ENCODE measurements around the gene RBFOX2.
A peak's percentile ranks its signal among the peaks of the same experiment; 100 is the strongest.

The RBFOX2 gene

GRCh38 chr22:35967046-35967397, 61.6 kb downstream of the RBFOX2 start:
- TF ChIP-seq, protein P1, sequence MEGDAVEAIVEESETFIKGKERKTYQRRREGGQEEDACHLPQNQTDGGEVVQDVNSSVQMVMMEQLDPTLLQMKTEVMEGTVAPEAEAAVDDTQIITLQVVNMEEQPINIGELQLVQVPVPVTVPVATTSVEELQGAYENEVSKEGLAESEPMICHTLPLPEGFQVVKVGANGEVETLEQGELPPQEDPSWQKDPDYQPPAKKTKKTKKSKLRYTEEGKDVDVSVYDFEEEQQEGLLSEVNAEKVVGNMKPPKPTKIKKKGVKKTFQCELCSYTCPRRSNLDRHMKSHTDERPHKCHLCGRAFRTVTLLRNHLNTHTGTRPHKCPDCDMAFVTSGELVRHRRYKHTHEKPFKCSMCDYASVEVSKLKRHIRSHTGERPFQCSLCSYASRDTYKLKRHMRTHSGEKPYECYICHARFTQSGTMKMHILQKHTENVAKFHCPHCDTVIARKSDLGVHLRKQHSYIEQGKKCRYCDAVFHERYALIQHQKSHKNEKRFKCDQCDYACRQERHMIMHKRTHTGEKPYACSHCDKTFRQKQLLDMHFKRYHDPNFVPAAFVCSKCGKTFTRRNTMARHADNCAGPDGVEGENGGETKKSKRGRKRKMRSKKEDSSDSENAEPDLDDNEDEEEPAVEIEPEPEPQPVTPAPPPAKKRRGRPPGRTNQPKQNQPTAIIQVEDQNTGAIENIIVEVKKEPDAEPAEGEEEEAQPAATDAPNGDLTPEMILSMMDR (conservative IDR thresholded peaks at IDR 0.05; ENCODE audit: low read length), result no peak
- DNase-seq (ENCODE audit: low read depth), result no peak
- no peak overlapping the region for H3K4me3 ChIP-seq (ENCODE audit: low read length)

DNA sequence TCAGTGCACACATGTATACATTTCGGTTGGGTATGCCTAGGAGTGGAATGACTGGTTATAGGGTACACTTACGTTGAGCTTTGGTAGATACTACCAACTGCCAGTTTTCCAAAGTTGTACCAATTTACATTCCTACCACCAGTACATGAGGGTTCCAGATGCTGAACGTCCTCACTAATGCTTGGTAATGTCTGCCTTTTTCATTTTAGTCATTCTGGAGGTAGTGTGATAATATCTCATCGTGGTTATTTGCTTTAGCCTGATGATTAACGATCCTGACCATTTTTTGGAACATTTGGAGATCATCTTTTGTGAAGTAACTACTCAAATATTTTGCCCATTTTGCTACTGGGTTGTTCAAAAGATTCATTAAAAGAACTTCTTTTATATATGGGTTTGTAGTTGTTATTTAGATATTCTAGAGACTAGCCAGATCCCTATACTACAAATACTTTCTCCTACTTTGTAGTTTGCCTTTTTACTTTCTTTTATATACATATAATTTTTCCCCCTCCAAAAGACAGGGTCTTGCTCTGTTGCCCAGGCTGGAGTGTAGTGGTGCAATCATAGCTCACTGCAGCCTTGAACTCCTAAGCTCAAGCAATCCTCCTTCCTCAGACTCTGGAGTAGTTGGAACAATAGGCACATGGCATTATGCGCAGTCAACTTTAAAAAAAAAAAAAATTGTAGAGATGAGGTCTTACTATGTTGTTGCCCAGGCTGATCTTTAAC, 62.1 kb downstream of the RBFOX2 start:
- TF ChIP-seq, protein P1 (conservative IDR thresholded peaks at IDR 0.05; ENCODE audit: low read length), result peak; percentile 46
- DNase-seq (ENCODE audit: low read depth), result peak; percentile 87
- no peak overlapping the region for H3K4me3 ChIP-seq (ENCODE audit: low read length)

GRCh38 chr22:35963237-35963810, 65.3 kb downstream of the RBFOX2 start:
- TF ChIP-seq, protein P1 (conservative IDR thresholded peaks at IDR 0.05; ENCODE audit: low read length), result no peak
- H3K4me3 ChIP-seq (ENCODE audit: low read length), result no peak overlapping the region
- no peak for DNase-seq (ENCODE audit: low read depth)

- DNase-seq (ENCODE audit: low read depth), result peak; percentile 82
- H3K4me3 ChIP-seq (ENCODE audit: low read length), result 0 out of 2 replicates have a peak overlapping the region, but pooled peaks have one; percentile 9
- TF ChIP-seq, protein P1 (conservative IDR thresholded peaks at IDR 0.05; ENCODE audit: low read length), result no peak
Measured at GRCh38 chr22:35961480-35962295, 66.9 kb downstream of the RBFOX2 start.

GRCh38 chr22:35960854-35961253, 67.8 kb downstream of the RBFOX2 start:
- TF ChIP-seq, protein P1 (conservative IDR thresholded peaks at IDR 0.05; ENCODE audit: low read length), result no peak
- no peak for DNase-seq (ENCODE audit: low read depth)
- H3K4me3 ChIP-seq (ENCODE audit: low read length), result no peak overlapping the region

GRCh38 chr22:35959121-35959800, 69.4 kb downstream of the RBFOX2 start:
- DNase-seq (ENCODE audit: low read depth), result no peak
- no peak overlapping the region for H3K4me3 ChIP-seq (ENCODE audit: low read length)

More at GRCh38 chr22:35959121-35959800, 69.4 kb downstream of the RBFOX2 start:
- TF ChIP-seq, protein P1 (conservative IDR thresholded peaks at IDR 0.05; ENCODE audit: low read length), result no peak
